ENCODE results near the gene CACHD1.

DNA sequence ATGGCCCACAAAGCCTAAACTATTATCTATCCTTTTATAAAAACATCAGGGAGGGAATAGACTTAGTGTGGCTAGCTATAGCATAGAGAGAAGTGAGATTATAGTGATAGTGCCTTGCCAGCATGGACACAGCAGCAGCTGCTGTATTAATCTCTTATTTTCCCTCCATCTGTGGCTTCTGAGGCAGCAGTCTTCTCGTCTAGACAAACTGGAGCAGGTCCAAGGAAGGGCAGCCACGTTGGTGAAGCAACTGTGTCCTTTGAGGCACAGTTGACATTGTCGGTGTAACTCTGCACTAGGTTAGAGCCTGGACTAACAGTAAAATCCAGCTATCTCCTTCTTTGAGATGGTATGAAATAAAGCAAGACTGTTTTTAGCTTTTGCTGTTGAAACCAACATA is 131.3 kb downstream of the CACHD1 start:
- no peak for TF ChIP-seq TAF1 (IDR thresholded peaks at IDR 0.05; ENCODE audit: low read depth)
- TF ChIP-seq, protein P1, sequence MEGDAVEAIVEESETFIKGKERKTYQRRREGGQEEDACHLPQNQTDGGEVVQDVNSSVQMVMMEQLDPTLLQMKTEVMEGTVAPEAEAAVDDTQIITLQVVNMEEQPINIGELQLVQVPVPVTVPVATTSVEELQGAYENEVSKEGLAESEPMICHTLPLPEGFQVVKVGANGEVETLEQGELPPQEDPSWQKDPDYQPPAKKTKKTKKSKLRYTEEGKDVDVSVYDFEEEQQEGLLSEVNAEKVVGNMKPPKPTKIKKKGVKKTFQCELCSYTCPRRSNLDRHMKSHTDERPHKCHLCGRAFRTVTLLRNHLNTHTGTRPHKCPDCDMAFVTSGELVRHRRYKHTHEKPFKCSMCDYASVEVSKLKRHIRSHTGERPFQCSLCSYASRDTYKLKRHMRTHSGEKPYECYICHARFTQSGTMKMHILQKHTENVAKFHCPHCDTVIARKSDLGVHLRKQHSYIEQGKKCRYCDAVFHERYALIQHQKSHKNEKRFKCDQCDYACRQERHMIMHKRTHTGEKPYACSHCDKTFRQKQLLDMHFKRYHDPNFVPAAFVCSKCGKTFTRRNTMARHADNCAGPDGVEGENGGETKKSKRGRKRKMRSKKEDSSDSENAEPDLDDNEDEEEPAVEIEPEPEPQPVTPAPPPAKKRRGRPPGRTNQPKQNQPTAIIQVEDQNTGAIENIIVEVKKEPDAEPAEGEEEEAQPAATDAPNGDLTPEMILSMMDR (IDR thresholded peaks at IDR 0.05; ENCODE audit: poor library complexity, severe bottlenecking): no peak

Measured in neural cell (in vitro differentiated cells).